Measurements from ENCODE around the gene SORBS2. TPM values are rescaled to one million over a fixed set of nuclear protein-coding genes. Genes with fewer than 3 reads are reported as not detected.

The SORBS2 gene
- total RNA-seq, 4 donors from 2014 or later: 45.3 to 135 (median 76.2) TPM

DNA sequence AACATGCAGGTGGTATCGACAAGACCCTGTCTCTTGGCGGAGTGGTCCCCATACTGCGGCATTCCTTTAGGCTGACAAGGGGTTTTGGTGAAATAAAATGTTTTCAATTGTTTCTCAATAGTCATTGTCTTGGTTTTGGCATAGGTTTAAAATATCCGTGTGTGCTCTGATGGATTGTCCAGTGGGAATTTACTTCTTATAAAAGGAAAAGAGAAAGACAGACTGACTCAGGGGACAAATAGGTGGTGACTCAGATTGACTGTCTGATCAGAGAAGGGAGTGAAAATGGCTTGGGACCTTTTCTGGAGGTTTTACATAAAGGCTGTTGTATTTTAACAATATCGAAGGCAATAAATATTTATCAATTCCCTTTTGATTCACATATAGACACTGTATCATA, 129.8 kb downstream of the SORBS2 start:
- H3K36me3 ChIP-seq: peaks cover 0 to 5% (median 0%) of the 10 kb centered on the region in 3 donors
- no peak overlapping the region for H3K27ac ChIP-seq
- WGBS, 2 donors: 79 to 81% methylated on average over 5 of the region's 5 CpGs
- no peak for TF ChIP-seq EP300 (IDR thresholded peaks at IDR 0.05)
- TF ChIP-seq POLR2A (IDR thresholded peaks at IDR 0.05): no peak
- TF ChIP-seq, protein P1, sequence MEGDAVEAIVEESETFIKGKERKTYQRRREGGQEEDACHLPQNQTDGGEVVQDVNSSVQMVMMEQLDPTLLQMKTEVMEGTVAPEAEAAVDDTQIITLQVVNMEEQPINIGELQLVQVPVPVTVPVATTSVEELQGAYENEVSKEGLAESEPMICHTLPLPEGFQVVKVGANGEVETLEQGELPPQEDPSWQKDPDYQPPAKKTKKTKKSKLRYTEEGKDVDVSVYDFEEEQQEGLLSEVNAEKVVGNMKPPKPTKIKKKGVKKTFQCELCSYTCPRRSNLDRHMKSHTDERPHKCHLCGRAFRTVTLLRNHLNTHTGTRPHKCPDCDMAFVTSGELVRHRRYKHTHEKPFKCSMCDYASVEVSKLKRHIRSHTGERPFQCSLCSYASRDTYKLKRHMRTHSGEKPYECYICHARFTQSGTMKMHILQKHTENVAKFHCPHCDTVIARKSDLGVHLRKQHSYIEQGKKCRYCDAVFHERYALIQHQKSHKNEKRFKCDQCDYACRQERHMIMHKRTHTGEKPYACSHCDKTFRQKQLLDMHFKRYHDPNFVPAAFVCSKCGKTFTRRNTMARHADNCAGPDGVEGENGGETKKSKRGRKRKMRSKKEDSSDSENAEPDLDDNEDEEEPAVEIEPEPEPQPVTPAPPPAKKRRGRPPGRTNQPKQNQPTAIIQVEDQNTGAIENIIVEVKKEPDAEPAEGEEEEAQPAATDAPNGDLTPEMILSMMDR (IDR thresholded peaks at IDR 0.05): no peak
- no peak for DNase-seq (ENCODE audit: low spot score in 2 of 2)
- H3K4me3 ChIP-seq: no peak overlapping the region
- H3K9me3 ChIP-seq: peaks cover 0 to 3% (median 0%) of the 10 kb centered on the region in 4 donors
- H3K4me1 ChIP-seq: no peaks in the 10 kb centered on the region
- H3K27me3 ChIP-seq: no peaks in the 10 kb centered on the region

DNA sequence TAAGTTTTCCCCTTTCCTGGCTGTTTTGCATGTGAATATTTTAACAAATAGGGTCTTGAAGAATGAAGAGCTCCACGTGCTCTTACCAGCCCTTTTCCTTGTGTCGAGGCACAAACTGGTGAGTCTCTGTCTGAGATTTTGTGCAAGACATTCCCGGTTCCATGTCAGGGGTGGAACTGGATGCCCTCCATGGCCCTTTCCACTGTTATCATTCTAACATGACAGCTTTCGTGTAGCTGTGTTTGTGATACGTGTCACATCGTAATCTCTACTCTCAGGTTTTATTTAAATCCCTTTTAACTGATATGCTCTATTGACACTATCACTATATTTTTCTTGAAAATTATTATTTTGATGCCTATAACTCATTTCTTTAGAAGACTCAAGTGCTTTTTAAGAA, 130.4 kb downstream of the SORBS2 start:
- no peak for DNase-seq (ENCODE audit: low spot score in 2 of 2)
- Histone ChIP-seq H3K36me3 (peaks cover 0 to 11% (median 0%) of the 10 kb centered on the region in 3 donors), H3K27me3 (no peaks in the 10 kb centered on the region), H3K9me3 (peaks cover 0 to 9% (median 0%) of the 10 kb centered on the region in 4 donors), H3K27ac (no peak overlapping the region), H3K4me3 (no peak overlapping the region), H3K4me1 (no peaks in the 10 kb centered on the region)
- TF ChIP-seq POLR2A (IDR thresholded peaks at IDR 0.05) (no peak), EP300 (IDR thresholded peaks at IDR 0.05) (no peak)
- TF ChIP-seq, protein P1 (IDR thresholded peaks at IDR 0.05): no peak
- WGBS, 2 donors: 86 to 93% methylated on average over 6 of the region's 6 CpGs

DNA sequence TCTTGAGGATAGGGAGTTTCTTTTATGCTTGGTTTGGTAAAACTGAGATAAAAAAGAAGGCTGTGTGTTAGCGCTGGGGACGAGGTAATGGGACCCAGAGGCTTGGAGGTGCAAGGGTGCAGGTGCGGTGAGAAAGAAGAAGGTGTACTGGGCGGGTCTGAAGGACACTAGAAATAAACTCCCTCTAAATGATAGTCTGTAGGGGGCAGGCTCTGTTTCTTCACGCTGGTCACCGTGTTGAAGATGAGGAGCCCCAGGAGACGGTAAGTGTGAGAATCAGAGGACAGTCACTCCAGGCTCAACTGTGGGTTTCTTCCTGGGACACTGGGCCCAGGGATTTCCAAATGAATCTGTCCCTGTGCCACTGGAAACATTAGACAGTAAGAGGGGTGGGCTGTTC, 131.4 kb downstream of the SORBS2 start:
- H3K4me3 ChIP-seq: no peak overlapping the region
- peaks cover 0 to 9% (median 0%) of the 10 kb centered on the region in 4 donors for H3K9me3 ChIP-seq
- DNase-seq (ENCODE audit: low spot score in 2 of 2): no peak
- no peaks in the 10 kb centered on the region for H3K27me3 ChIP-seq
- no peaks in the 10 kb centered on the region for H3K4me1 ChIP-seq
- WGBS, 2 donors: 83 to 85% methylated on average over 7 of the region's 7 CpGs
- TF ChIP-seq POLR2A (IDR thresholded peaks at IDR 0.05) (no peak), EP300 (IDR thresholded peaks at IDR 0.05) (no peak)
- TF ChIP-seq, protein P1 (IDR thresholded peaks at IDR 0.05): no peak
- no peak overlapping the region for H3K27ac ChIP-seq
- H3K36me3 ChIP-seq: peaks cover 0 to 11% (median 0%) of the 10 kb centered on the region in 3 donors

DNA sequence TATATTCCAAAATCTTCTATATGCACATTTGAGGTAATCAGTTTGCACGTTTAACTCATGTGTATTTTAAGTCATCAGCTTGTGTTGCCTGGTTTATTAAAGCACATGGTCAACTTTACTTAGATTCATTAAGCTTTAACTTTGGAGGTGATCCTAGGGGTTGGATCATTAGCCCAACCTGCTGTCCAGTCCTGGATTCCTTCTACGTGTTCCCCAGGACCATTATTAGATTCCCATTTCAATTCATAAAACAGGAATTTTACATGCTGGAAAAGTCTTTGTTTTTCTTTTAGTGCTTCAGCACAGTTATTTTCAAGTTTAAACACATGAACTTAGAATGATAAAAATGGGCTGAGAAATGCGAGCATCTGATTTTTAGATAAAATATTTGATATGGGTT, 132.5 kb downstream of the SORBS2 start:
- Histone ChIP-seq H3K27me3 (no peaks in the 10 kb centered on the region), H3K4me3 (no peak overlapping the region), H3K4me1 (no peaks in the 10 kb centered on the region), H3K9me3 (peaks cover 0 to 9% (median 0%) of the 10 kb centered on the region in 4 donors), H3K27ac (no peak overlapping the region), H3K36me3 (peaks cover 0 to 16% (median 0%) of the 10 kb centered on the region in 3 donors)
- WGBS, 2 donors: 78 to 80% methylated on average over 3 of the region's 3 CpGs
- TF ChIP-seq EP300 (IDR thresholded peaks at IDR 0.05): no peak
- no peak for TF ChIP-seq POLR2A (IDR thresholded peaks at IDR 0.05)
- TF ChIP-seq, protein P1 (IDR thresholded peaks at IDR 0.05): no peak
- DNase-seq (ENCODE audit: low spot score in 2 of 2): no peak

DNA sequence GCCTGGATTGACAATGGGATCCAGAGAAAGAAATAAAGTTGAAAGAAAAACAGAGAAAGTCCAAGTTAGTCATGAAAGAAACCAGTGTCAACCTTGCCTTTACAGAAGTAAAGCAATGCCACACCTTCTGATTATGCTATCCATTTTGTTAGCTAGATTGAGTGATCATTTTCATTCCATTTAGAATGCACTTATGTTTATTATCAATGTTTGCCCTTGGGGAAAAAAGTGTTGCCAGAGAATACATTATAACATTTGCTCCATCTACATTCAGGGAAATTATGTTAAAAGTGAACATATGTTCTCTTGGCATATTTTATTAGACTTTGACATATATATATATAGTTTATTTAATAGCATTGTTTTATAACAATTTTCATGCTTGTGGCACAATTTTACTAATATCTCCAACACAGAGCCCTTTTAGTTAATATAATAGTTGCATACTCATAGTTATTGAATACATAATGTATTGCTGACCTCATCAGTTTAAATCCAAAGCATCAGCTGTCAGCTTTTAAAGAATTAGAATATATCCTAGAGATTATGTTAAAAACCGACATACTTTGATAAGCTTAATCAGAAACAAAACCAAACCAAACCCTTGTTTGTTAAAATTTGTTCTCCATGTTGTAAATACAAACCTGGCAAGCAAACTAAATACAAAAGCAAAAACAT, 134.2 kb downstream of the SORBS2 start:
- no peak for DNase-seq (ENCODE audit: low spot score in 2 of 2)
- TF ChIP-seq, protein P1 (IDR thresholded peaks at IDR 0.05): no peak
- no peak for TF ChIP-seq POLR2A (IDR thresholded peaks at IDR 0.05)
- no peak for TF ChIP-seq EP300 (IDR thresholded peaks at IDR 0.05)
- WGBS, 2 donors: 92 to 93% methylated on average over 1 of the region's 1 CpG

More for the DNA sequence above, 134.2 kb downstream of the SORBS2 start:
- peaks cover 0 to under 1% (median 0%) of the 10 kb centered on the region in 4 donors for H3K4me1 ChIP-seq
- H3K27ac ChIP-seq: no peak overlapping the region
- no peak overlapping the region for H3K4me3 ChIP-seq
- peaks cover 0 to 16% (median 0%) of the 10 kb centered on the region in 3 donors for H3K36me3 ChIP-seq
- H3K9me3 ChIP-seq: peaks cover 0 to 9% (median 0%) of the 10 kb centered on the region in 4 donors
- no peaks in the 10 kb centered on the region for H3K27me3 ChIP-seq

All from tibial nerve (tissue), 4 donors.